Measurements from ENCODE around the gene RPL39L. TPM values are rescaled to one million over a fixed set of nuclear protein-coding genes. Genes with fewer than 3 reads are reported as not detected.

RPL39L gene
- total RNA-seq, 6 donors from 2014 or later, result 1.6 to 8.2 (median 4.8) TPM

DNA sequence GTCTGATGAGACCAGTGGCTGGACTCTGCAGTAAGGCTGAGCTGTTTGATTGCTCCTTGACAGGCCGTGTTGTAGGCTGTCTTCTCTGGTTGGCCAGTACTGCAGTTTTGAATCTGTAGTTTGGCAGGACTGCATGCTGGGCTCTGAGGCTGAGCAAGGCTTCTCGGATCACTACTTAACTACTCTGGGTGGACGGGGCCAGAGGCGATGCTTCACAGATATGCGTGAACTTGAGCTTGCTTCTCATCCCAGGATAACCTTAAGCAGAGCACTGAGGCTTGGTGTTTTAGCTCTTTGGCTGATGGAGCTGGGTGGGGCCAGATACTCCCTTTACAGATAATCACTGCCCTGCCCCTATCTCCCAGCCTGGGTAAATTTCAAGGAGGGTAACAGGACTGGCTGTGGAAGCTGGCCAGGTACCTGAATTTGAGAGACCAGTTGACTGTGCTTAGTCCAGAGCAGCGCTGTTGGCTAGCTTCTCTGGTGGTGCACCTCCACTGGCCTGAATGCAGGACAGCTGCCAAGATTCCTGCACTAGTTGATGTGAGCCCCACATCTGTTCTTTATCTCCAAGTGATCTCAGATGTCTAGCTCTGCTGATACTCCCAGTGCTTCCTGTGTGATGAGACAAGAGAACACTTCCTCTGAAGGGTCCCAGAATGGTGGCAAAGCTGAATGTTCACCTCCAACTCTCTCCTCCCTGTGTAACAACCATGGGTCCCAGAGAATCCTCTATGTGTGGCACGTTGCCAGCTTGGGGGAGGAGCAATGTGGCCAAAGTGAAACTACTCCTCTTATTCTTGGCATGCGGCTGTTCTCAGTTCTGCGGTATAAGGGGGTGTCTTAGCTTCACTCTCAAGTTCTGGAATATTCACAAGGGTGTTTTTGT lies 37.9 kb downstream of the RPL39L start:
- Histone ChIP-seq H3K4me3 (peak overlapping the region in 2 of 4 donors; percentile 26 to 34), H3K27ac (peak overlapping the region; percentile 27 to 71 (median 30)), H3K4me1 (peaks cover 5 to 16% (median 11%) of the 10 kb centered on the region in 4 donors), H3K27me3 (no peaks in the 10 kb centered on the region), H3K36me3 (no peaks in the 10 kb centered on the region), H3K9me3 (no peaks in the 10 kb centered on the region)
- TF ChIP-seq POLR2A (IDR thresholded peaks at IDR 0.05), result no peak
- no peak for TF ChIP-seq EP300 (IDR thresholded peaks at IDR 0.05)
- TF ChIP-seq, protein P1, sequence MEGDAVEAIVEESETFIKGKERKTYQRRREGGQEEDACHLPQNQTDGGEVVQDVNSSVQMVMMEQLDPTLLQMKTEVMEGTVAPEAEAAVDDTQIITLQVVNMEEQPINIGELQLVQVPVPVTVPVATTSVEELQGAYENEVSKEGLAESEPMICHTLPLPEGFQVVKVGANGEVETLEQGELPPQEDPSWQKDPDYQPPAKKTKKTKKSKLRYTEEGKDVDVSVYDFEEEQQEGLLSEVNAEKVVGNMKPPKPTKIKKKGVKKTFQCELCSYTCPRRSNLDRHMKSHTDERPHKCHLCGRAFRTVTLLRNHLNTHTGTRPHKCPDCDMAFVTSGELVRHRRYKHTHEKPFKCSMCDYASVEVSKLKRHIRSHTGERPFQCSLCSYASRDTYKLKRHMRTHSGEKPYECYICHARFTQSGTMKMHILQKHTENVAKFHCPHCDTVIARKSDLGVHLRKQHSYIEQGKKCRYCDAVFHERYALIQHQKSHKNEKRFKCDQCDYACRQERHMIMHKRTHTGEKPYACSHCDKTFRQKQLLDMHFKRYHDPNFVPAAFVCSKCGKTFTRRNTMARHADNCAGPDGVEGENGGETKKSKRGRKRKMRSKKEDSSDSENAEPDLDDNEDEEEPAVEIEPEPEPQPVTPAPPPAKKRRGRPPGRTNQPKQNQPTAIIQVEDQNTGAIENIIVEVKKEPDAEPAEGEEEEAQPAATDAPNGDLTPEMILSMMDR (IDR thresholded peaks at IDR 0.05), result no peak
- TF ChIP-seq POLR2AphosphoS5 (IDR thresholded peaks at IDR 0.05), result no peak
- ATAC-seq (ENCODE audit: low FRiP score in 2 of 2) (peak; percentile 71 to 83), DNase-seq (peak in 1 of 2 donors; percentile 62)
- 43 to 44% methylated on average over 6 to 9 of the region's 9 CpGs for WGBS, 2 donors

- WGBS, 2 donors, result 78 to 87% methylated on average over 2 of the region's 2 CpGs
Observed at GRCh38 chr3:187098923-187099512, 40.3 kb downstream of the RPL39L start.

GRCh38 chr3:187093320-187093719 lies 46.0 kb downstream of the RPL39L start:
- Histone ChIP-seq H3K27ac (no peak overlapping the region), H3K4me1 (no peaks in the 10 kb centered on the region), H3K27me3 (no peaks in the 10 kb centered on the region), H3K4me3 (no peak overlapping the region), H3K36me3 (no peaks in the 10 kb centered on the region), H3K9me3 (peaks cover 0 to under 1% (median 0%) of the 10 kb centered on the region in 4 donors)
- TF ChIP-seq POLR2A (IDR thresholded peaks at IDR 0.05) (no peak), POLR2AphosphoS5 (IDR thresholded peaks at IDR 0.05) (no peak), EP300 (IDR thresholded peaks at IDR 0.05) (no peak)
- TF ChIP-seq, protein P1 (IDR thresholded peaks at IDR 0.05), result no peak
- ATAC-seq (ENCODE audit: low FRiP score in 2 of 2) (no peak), DNase-seq (no peak)
- WGBS, 2 donors, result 79 to 80% methylated on average over 1 of the region's 1 CpG

More at GRCh38 chr3:187098923-187099512, 40.3 kb downstream of the RPL39L start:
- Histone ChIP-seq H3K36me3 (no peaks in the 10 kb centered on the region), H3K27ac (no peak overlapping the region), H3K27me3 (no peaks in the 10 kb centered on the region), H3K9me3 (no peaks in the 10 kb centered on the region), H3K4me1 (peaks cover 5 to 16% (median 11%) of the 10 kb centered on the region in 4 donors), H3K4me3 (no peak overlapping the region)
- DNase-seq (no peak), ATAC-seq (ENCODE audit: low FRiP score in 2 of 2) (no peak)
- no peak for TF ChIP-seq POLR2A (IDR thresholded peaks at IDR 0.05)
- TF ChIP-seq, protein P1 (IDR thresholded peaks at IDR 0.05), result no peak
- TF ChIP-seq POLR2AphosphoS5 (IDR thresholded peaks at IDR 0.05), result no peak
- TF ChIP-seq EP300 (IDR thresholded peaks at IDR 0.05), result no peak

DNA sequence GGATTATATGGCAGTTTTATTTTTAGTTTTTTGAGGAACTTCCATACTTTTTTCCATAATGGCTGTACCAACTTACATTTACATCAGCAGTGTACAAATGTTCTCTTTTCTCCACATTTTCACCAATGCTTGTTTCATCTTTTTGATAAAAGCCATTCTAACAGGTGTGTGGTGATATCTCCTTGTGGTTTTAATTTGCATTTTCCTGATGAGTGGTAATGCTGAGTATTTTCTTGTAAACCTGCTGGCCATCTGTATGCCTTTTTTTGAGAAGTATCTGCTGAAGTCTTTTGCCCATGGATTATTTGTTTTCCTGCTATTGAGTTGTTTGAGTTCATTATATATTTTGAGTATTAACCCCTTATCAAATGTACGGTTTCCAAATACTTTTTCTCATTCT lies 50.6 kb downstream of the RPL39L start:
- H3K27me3 ChIP-seq, result no peaks in the 10 kb centered on the region
- no peak overlapping the region for H3K27ac ChIP-seq
- WGBS, 2 donors, result 87 to 95% methylated on average over 1 of the region's 1 CpG
- ATAC-seq (ENCODE audit: low FRiP score in 2 of 2) (no peak), DNase-seq (no peak)
- H3K4me1 ChIP-seq, result peaks cover 0 to 7% (median 3%) of the 10 kb centered on the region in 4 donors
- no peaks in the 10 kb centered on the region for H3K36me3 ChIP-seq
- H3K9me3 ChIP-seq, result peaks cover 0 to 8% (median 3%) of the 10 kb centered on the region in 4 donors
- no peak overlapping the region for H3K4me3 ChIP-seq
- TF ChIP-seq EP300 (IDR thresholded peaks at IDR 0.05) (no peak), POLR2AphosphoS5 (IDR thresholded peaks at IDR 0.05) (no peak), POLR2A (IDR thresholded peaks at IDR 0.05) (no peak)
- TF ChIP-seq, protein P1 (IDR thresholded peaks at IDR 0.05), result no peak

All from upper lobe of left lung (tissue), 6 donors.